K562 (cell line): ENCODE data around the gene UBA52. TPM values are rescaled to one million over a fixed set of nuclear protein-coding genes. Genes with fewer than 3 reads are reported as not detected.
A peak's percentile ranks its signal among the peaks of the same experiment; 100 is the strongest.

Source experiments
- ARID2 ChIP-seq: fragments of 450-650 bp; IDR thresholded peaks from 2 replicates; pipeline ENCODE4 v1.6.1; 2017; ENCODE audit warnings: antibody characterized with exemption, mild to moderate bottlenecking
- ATF4 ChIP-seq: fragments of 450-650 bp; formaldehyde crosslinking; IDR thresholded peaks from 2 replicates; pipeline ENCODE4 v1.4.0; 2022; ENCODE audit warnings: mild to moderate bottlenecking, moderate library complexity
- ATF7 ChIP-seq: fragments of 450-650 bp; IDR thresholded peaks from 2 replicates; pipeline ENCODE4 v1.7.1; 2014; ENCODE audit warnings: mild to moderate bottlenecking, moderate library complexity
- BRF1 ChIP-seq: IDR thresholded peaks from 3 replicates; pipeline ENCODE4 v1.6.1; 2011; ENCODE audit warnings: borderline replicate concordance, mild to moderate bottlenecking; ENCODE audit not compliant: insufficient read length; ENCODE audit errors: extremely low read depth
- C11orf30 ChIP-seq: fragments of 450-650 bp; IDR thresholded peaks from 2 replicates; pipeline ENCODE4 v1.6.1; 2016; ENCODE audit warnings: low read depth, mild to moderate bottlenecking
- CGGBP1 ChIP-seq: fragments of 250-450 bp; sonication (Bioruptor Pico); IDR thresholded peaks from 2 replicates; pipeline ENCODE4 v1.9.0; 2021; ENCODE audit warnings: mild to moderate bottlenecking
- DPF2 ChIP-seq: fragments of 450-650 bp; IDR thresholded peaks from 2 replicates; pipeline ENCODE4 v1.6.1; 2016
- ETV1 ChIP-seq: fragments of 450-650 bp; conservative IDR thresholded peaks from 2 replicates; pipeline ENCODE4 v1.6.1; 2016; ENCODE audit warnings: missing genetic modification characterization, control low read depth, low read depth, missing compliant biosample characterization
- POLR2A ChIP-seq: fragments of 450-650 bp; conservative IDR thresholded peaks from 2 replicates; pipeline ENCODE4 v1.6.1; 2016
- POLR2H ChIP-seq: IDR thresholded peaks from 2 replicates; pipeline ENCODE4 v1.6.1; 2016; ENCODE audit warnings: missing genetic modification characterization, low read depth, mild to moderate bottlenecking, control low read depth, missing compliant biosample characterization, moderate library complexity
- RBBP5 ChIP-seq: fragments of 200-600 bp; sonication (generic); IDR thresholded peaks from 2 replicates; pipeline ENCODE4 v1.6.1; 2012; ENCODE audit warnings: borderline replicate concordance, mild to moderate bottlenecking, low read length, control low read depth, inconsistent platforms; ENCODE audit not compliant: insufficient read depth, poor library complexity, severe bottlenecking
- TBP ChIP-seq: optimal IDR thresholded peaks from 2 replicates; pipeline ENCODE3; 2011; ENCODE audit warnings: low read depth, low read length, improper control_type of control experiment
- TEAD2 ChIP-seq: fragments of 450-650 bp; IDR thresholded peaks from 2 replicates; pipeline ENCODE4 v1.6.1; 2016; ENCODE audit warnings: missing genetic modification characterization, control low read depth, missing compliant biosample characterization
- ZNF134 ChIP-seq: fragments of 250-450 bp; sonication (Bioruptor Pico); conservative IDR thresholded peaks from 2 replicates; pipeline ENCODE4 v1.4.0; 2020
- ZNF165 ChIP-seq: fragments of 250-450 bp; sonication (Bioruptor Pico); IDR thresholded peaks from 2 replicates; pipeline ENCODE4 v1.4.0; 2020; ENCODE audit warnings: borderline replicate concordance
- ZNF239 ChIP-seq: fragments of 250-450 bp; sonication (Bioruptor Pico); IDR thresholded peaks from 2 replicates; pipeline ENCODE4 v1.4.0; 2020; ENCODE audit warnings: mild to moderate bottlenecking
- ZNF592 ChIP-seq: fragments of 450-650 bp; IDR thresholded peaks from 2 replicates; pipeline ENCODE4 v1.6.1; 2017; ENCODE audit warnings: antibody characterized with exemption, mild to moderate bottlenecking
- ZSCAN29 ChIP-seq: fragments of 450-650 bp; IDR thresholded peaks from 2 replicates; pipeline ENCODE4 v1.6.1; 2017
- polyA plus RNA-seq, 8 experiments: library from polyadenylated mRNA; depleted of rRNA in 4 of 8; stranded (reverse) in 5 of 8; unstranded in 3 of 8; fragments of >200 nt; fragmentation: Nextera tagmentation in 2 of 8; fragmentation: Illumina TruSeq in 1 of 8; extraction: Ambion mirVana in 2 of 8; extraction: Trizol in 1 of 8; gene quantifications; 2 replicates each; pipeline versions ENCODE4 v1.2.1 to v1.2.3, GENCODE V29; 2011 to 2014; ENCODE audit warnings: inconsistent platforms in 1 of 8, missing spikeins in 1 of 8
- total RNA-seq, 7 experiments: library from RNA; depleted of rRNA in 6 of 7; stranded (reverse); fragments of >200 nt in 6 of 7; fragmentation: Illumina TruSeq in 2 of 7; extraction: Trizol in 2 of 7; gene quantifications; 2 replicates each; pipeline versions ENCODE4 v1.2.1 to v1.2.3, GENCODE V29; 2011 to 2021; ENCODE audit warnings: low replicate concordance in 1 of 7
- TF ChIP-seq, protein P1 (sequence below): sonication (generic); formaldehyde crosslinking; IDR thresholded peaks from 2 replicates; pipeline ENCODE4 v1.8.0; 2022; ENCODE audit warnings: mild to moderate bottlenecking, missing genetic modification reagents

The UBA52 gene
- total and polyA plus RNA-seq, 9 of the 15 experiments (the other 6 are each of a cell fraction or from before 2014, with no cell fraction given), result 1,110 to 2,751 (median 1,733) TPM

GRCh38 chr19:18589380-18590272, 18.0 kb downstream of the UBA52 start (continued):
- TF ChIP-seq TEAD2 (no peak), BRF1 (no peak), ETV1 (tag) (0 out of 2 replicates have a peak, but pooled peaks have one; percentile 5), TBP (no peak), ZNF134 (CRISPR knock-in tag) (no peak), RBBP5 (no peak), POLR2A (no peak), ZNF592 (peak; percentile 98), ARID2 (no peak), DPF2 (no peak; the same call in 1 of the 2 replicates), CGGBP1 (CRISPR knock-in tag) (no peak), POLR2H (no peak), ZNF239 (CRISPR knock-in tag) (no peak), ATF4 (CRISPR knock-in tag) (no peak), ZNF165 (CRISPR knock-in tag) (peak; percentile 71; the same call in 1 of the 2 replicates), C11orf30 (no peak), ATF7 (no peak), ZSCAN29 (no peak)
- TF ChIP-seq, protein P1, sequence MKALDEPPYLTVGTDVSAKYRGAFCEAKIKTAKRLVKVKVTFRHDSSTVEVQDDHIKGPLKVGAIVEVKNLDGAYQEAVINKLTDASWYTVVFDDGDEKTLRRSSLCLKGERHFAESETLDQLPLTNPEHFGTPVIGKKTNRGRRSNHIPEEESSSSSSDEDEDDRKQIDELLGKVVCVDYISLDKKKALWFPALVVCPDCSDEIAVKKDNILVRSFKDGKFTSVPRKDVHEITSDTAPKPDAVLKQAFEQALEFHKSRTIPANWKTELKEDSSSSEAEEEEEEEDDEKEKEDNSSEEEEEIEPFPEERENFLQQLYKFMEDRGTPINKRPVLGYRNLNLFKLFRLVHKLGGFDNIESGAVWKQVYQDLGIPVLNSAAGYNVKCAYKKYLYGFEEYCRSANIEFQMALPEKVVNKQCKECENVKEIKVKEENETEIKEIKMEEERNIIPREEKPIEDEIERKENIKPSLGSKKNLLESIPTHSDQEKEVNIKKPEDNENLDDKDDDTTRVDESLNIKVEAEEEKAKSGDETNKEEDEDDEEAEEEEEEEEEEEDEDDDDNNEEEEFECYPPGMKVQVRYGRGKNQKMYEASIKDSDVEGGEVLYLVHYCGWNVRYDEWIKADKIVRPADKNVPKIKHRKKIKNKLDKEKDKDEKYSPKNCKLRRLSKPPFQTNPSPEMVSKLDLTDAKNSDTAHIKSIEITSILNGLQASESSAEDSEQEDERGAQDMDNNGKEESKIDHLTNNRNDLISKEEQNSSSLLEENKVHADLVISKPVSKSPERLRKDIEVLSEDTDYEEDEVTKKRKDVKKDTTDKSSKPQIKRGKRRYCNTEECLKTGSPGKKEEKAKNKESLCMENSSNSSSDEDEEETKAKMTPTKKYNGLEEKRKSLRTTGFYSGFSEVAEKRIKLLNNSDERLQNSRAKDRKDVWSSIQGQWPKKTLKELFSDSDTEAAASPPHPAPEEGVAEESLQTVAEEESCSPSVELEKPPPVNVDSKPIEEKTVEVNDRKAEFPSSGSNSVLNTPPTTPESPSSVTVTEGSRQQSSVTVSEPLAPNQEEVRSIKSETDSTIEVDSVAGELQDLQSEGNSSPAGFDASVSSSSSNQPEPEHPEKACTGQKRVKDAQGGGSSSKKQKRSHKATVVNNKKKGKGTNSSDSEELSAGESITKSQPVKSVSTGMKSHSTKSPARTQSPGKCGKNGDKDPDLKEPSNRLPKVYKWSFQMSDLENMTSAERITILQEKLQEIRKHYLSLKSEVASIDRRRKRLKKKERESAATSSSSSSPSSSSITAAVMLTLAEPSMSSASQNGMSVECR, result peak; percentile 77; the same call in 1 of the 2 replicates
